DND-41 (cell line): Measurements from ENCODE around the gene KCNRG.
A peak's percentile ranks its signal among the peaks of the same experiment; 100 is the strongest.

Source experiments
- ATAC-seq: fragments of 200-7000 bp; cut with Tn5 transposase; 3 replicates; pipeline ENCODE4 v1.9.1; 2021; ENCODE audit warnings: low read depth; ENCODE audit not compliant: insufficient read depth
- DNase-seq: peaks from one replicate; pipeline ENCODE4 v3.0.0-alpha.2; 2020
- H2AFZ ChIP-seq: 2 replicates; pipeline ENCODE4 v1.6.0; 2012; ENCODE audit warnings: low read depth, low read length
- H3K27ac ChIP-seq: 2 replicates; pipeline ENCODE4 v1.5.1; 2012; ENCODE audit warnings: low read length, inconsistent platforms
- H3K27me3 ChIP-seq: fragments of 200-600 bp; sonication (generic); 2 replicates; pipeline ENCODE4 v1.6.0; 2012; ENCODE audit warnings: low read length, mild to moderate bottlenecking, inconsistent platforms; ENCODE audit not compliant: insufficient read depth, poor library complexity
- H3K36me3 ChIP-seq: 2 replicates; pipeline ENCODE4 v1.5.1; 2012; ENCODE audit warnings: low read length, inconsistent platforms; ENCODE audit not compliant: insufficient read depth
- H3K4me1 ChIP-seq: 2 replicates; pipeline ENCODE4 v1.5.1; 2012; ENCODE audit warnings: mild to moderate bottlenecking, low read length; ENCODE audit not compliant: insufficient read depth
- H3K4me2 ChIP-seq: 2 replicates; pipeline ENCODE4 v1.6.0; 2012; ENCODE audit warnings: mild to moderate bottlenecking, moderate library complexity, low read length, inconsistent platforms; ENCODE audit not compliant: insufficient read depth
- H3K4me3 ChIP-seq, 2 experiments: fragments of 200-600 bp in 1 of 2; shearing (Covaris generic) in 1 of 2; 2 replicates each; pipeline ENCODE4 v1.5.1; 2012 to 2016; ENCODE audit warnings: inconsistent platforms in 2 of 2, low read length in 2 of 2, mild to moderate bottlenecking in 2 of 2, low read depth in 1 of 2, moderate library complexity in 1 of 2
- H3K79me2 ChIP-seq: 2 replicates; pipeline ENCODE4 v1.6.0; 2012; ENCODE audit warnings: low read length, inconsistent platforms; ENCODE audit not compliant: insufficient read depth
- H3K9ac ChIP-seq: 2 replicates; pipeline ENCODE4 v1.6.0; 2012; ENCODE audit warnings: low read depth, mild to moderate bottlenecking, inconsistent platforms, low read length, moderate library complexity
- H3K9me3 ChIP-seq: 2 replicates; pipeline ENCODE4 v1.5.1; 2012; ENCODE audit warnings: low read length, moderate library complexity, mild to moderate bottlenecking, inconsistent platforms; ENCODE audit not compliant: insufficient read depth, severe bottlenecking
- H4K20me1 ChIP-seq: 2 replicates; pipeline ENCODE4 v1.6.0; 2012; ENCODE audit warnings: low read length; ENCODE audit not compliant: insufficient read depth
- EZH2 ChIP-seq: IDR thresholded peaks from 3 replicates; pipeline ENCODE4 v1.6.1; 2012; ENCODE audit warnings: borderline replicate concordance, low read depth, mild to moderate bottlenecking, moderate library complexity, low read length, inconsistent platforms; ENCODE audit not compliant: severe bottlenecking
- TF ChIP-seq, protein P1 (sequence below): IDR thresholded peaks from 2 replicates; pipeline ENCODE4 v1.5.1; 2012; ENCODE audit warnings: borderline replicate concordance, low read length, moderate library complexity, mild to moderate bottlenecking; ENCODE audit not compliant: poor library complexity, severe bottlenecking; ENCODE audit errors: extremely low read depth

Gene KCNRG

GRCh38 chr13:50026788-50027473 lies 11.7 kb downstream of the KCNRG start:
- Histone ChIP-seq H2AFZ (no peak overlapping the region), H4K20me1 (no peaks in the 10 kb centered on the region), H3K27ac (no peak overlapping the region), H3K9me3 (no peaks in the 10 kb centered on the region), H3K27me3 (no peaks in the 10 kb centered on the region), H3K4me2 (no peak overlapping the region), H3K36me3 (peaks cover 67% of the 10 kb centered on the region), H3K4me1 (no peaks in the 10 kb centered on the region), H3K79me2 (peaks cover 3% of the 10 kb centered on the region), H3K4me3 (no peak overlapping the region), H3K9ac (no peak overlapping the region)
- DNase-seq (no peak), ATAC-seq (no peak)
- TF ChIP-seq, protein P1, sequence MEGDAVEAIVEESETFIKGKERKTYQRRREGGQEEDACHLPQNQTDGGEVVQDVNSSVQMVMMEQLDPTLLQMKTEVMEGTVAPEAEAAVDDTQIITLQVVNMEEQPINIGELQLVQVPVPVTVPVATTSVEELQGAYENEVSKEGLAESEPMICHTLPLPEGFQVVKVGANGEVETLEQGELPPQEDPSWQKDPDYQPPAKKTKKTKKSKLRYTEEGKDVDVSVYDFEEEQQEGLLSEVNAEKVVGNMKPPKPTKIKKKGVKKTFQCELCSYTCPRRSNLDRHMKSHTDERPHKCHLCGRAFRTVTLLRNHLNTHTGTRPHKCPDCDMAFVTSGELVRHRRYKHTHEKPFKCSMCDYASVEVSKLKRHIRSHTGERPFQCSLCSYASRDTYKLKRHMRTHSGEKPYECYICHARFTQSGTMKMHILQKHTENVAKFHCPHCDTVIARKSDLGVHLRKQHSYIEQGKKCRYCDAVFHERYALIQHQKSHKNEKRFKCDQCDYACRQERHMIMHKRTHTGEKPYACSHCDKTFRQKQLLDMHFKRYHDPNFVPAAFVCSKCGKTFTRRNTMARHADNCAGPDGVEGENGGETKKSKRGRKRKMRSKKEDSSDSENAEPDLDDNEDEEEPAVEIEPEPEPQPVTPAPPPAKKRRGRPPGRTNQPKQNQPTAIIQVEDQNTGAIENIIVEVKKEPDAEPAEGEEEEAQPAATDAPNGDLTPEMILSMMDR, result no peak
- TF ChIP-seq EZH2, result no peak

DNA sequence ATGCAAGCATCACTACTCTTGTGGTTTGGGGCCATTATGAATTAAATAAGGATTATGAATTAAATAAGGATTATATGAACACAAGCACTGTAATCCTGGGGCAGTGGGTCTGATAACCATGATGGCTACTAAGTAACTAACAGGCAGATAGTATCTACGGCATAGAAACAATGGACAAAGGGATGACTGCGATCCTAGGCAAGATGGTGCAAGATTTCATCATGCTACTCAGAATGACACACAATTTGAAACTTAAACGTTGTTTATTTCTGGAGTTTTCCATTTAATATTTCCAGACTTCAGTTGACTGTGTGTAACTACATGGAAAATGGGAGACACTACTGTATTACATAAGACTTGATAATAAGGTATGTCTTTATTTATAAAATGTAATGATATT lies 15.1 kb downstream of the KCNRG start:
- Histone ChIP-seq H3K4me2 (no peak overlapping the region), H4K20me1 (no peaks in the 10 kb centered on the region), H3K79me2 (no peaks in the 10 kb centered on the region; the same call in 1 of the 2 replicates), H3K36me3 (peaks cover 34% of the 10 kb centered on the region), H3K4me3 (no peak overlapping the region), H3K9ac (no peak overlapping the region), H2AFZ (no peak overlapping the region), H3K9me3 (no peaks in the 10 kb centered on the region), H3K4me1 (no peaks in the 10 kb centered on the region), H3K27me3 (no peaks in the 10 kb centered on the region), H3K27ac (no peak overlapping the region)
- TF ChIP-seq, protein P1, result no peak
- no peak for TF ChIP-seq EZH2
- DNase-seq (no peak), ATAC-seq (no peak)

GRCh38 chr13:50033725-50034124 lies 18.5 kb downstream of the KCNRG start:
- Histone ChIP-seq H3K4me2 (no peak overlapping the region), H3K9ac (no peak overlapping the region), H3K27me3 (no peaks in the 10 kb centered on the region), H3K9me3 (no peaks in the 10 kb centered on the region), H3K4me3 (no peak overlapping the region), H4K20me1 (no peaks in the 10 kb centered on the region), H3K27ac (no peak overlapping the region), H3K4me1 (no peaks in the 10 kb centered on the region), H2AFZ (no peak overlapping the region), H3K79me2 (no peaks in the 10 kb centered on the region; the same call in 1 of the 2 replicates), H3K36me3 (peaks cover 6% of the 10 kb centered on the region)
- ATAC-seq (no peak), DNase-seq (no peak)
- TF ChIP-seq EZH2, result no peak
- TF ChIP-seq, protein P1, result no peak

DNA sequence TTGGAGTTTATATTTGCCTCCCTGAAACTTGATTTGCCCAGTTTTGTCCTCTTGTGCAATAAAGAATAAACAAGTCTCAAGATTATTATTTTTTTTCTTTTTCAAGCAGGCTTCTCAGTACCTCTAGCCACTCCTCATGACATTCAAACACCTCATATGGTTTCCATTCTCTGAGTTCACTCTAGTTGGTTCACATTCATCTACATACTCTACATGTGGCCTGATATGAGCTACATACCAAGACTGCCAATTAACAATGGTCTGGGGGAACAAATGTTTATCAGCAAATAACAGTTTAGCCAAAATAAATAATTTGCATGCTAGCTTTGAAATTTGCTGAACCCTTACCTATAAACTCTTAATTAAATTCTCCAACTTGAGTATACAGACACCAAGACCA lies 22.5 kb downstream of the KCNRG start:
- Histone ChIP-seq H3K4me1 (no peaks in the 10 kb centered on the region), H3K79me2 (peaks cover 1% of the 10 kb centered on the region; the same call in 1 of the 2 replicates), H3K36me3 (peaks cover 28% of the 10 kb centered on the region), H3K9me3 (no peaks in the 10 kb centered on the region), H3K9ac (no peak overlapping the region), H3K4me3 (no peak overlapping the region), H3K4me2 (no peak overlapping the region), H4K20me1 (no peaks in the 10 kb centered on the region), H2AFZ (no peak overlapping the region), H3K27me3 (no peaks in the 10 kb centered on the region), H3K27ac (no peak overlapping the region)
- DNase-seq (no peak), ATAC-seq (peak; percentile 23; the same call in 1 of the 3 replicates)
- TF ChIP-seq EZH2, result no peak
- TF ChIP-seq, protein P1, result no peak
